ENCODE results near the gene TIMM29. TPM values are rescaled to one million over a fixed set of nuclear protein-coding genes. Genes with fewer than 3 reads are reported as not detected.

Gene TIMM29
- total and polyA plus RNA-seq, 9 of the 15 experiments (the other 6 are each of a cell fraction or from before 2014, with no cell fraction given): 2.4 to 29.4 (median 16.3) TPM

GRCh38 chr19:10896851-10897526, 31.6 kb upstream of the TIMM29 start (continued):
- 0 out of 2 replicates have a peak, but pooled peaks have one; percentile 12 for TF ChIP-seq USF1 (CRISPR knock-in tag; IDR thresholded peaks at IDR 0.05)
- no peak for TF ChIP-seq ARID3B (CRISPR knock-in tag; IDR thresholded peaks at IDR 0.05; ENCODE audit: borderline replicate concordance)
- no peak for TF ChIP-seq HNRNPK (IDR thresholded peaks at IDR 0.05; ENCODE audit: low read depth, low read length, poor library complexity, severe bottlenecking)
- no peak for TF ChIP-seq HBP1 (CRISPR knock-in tag; IDR thresholded peaks at IDR 0.05)
- no peak for TF ChIP-seq ZNF184 (CRISPR knock-in tag; IDR thresholded peaks at IDR 0.05)
- no peak for TF ChIP-seq JUN (IDR thresholded peaks at IDR 0.05; ENCODE audit: borderline replicate concordance, low read depth, low read length)
- no peak for TF ChIP-seq JUN (CRISPR knock-in tag; IDR thresholded peaks at IDR 0.05; ENCODE audit: borderline replicate concordance)
- no peak for TF ChIP-seq ZNF79 (CRISPR knock-in tag; IDR thresholded peaks at IDR 0.05; ENCODE audit: low read depth)
- TF ChIP-seq HINFP (tag; conservative IDR thresholded peaks at IDR 0.05; ENCODE audit: low read depth): no peak
- no peak for TF ChIP-seq ZNF699 (CRISPR knock-in tag; IDR thresholded peaks at IDR 0.05; ENCODE audit: insufficient replicate concordance)
- TF ChIP-seq PHB (CRISPR knock-in tag; IDR thresholded peaks at IDR 0.05): no peak
- no peak for TF ChIP-seq CREB3L1 (IDR thresholded peaks at IDR 0.05; ENCODE audit: borderline replicate concordance, low read depth)
- no peak for TF ChIP-seq SAFB (IDR thresholded peaks at IDR 0.05; ENCODE audit: borderline replicate concordance, low read depth, low read length)
- TF ChIP-seq ZBTB33 (CRISPR knock-in tag; IDR thresholded peaks at IDR 0.05): no peak
- peak; percentile 85 for TF ChIP-seq ZFP36 (IDR thresholded peaks at IDR 0.05; ENCODE audit: low read depth, low read length, partially characterized antibody)
- no peak for TF ChIP-seq POU5F1 (IDR thresholded peaks at IDR 0.05; ENCODE audit: borderline replicate concordance, low read depth, low read length, partially characterized antibody)
- TF ChIP-seq DIDO1 (tag; IDR thresholded peaks at IDR 0.05; ENCODE audit: low read depth): no peak

Measured in K562 (cell line).